Right renal cortex interstitium (tissue), 3 donors: ENCODE measurements around the gene TNFSF8. TPM values are rescaled to one million over a fixed set of nuclear protein-coding genes. Genes with fewer than 3 reads are reported as not detected.

ENCODE experiments used
- DNase-seq, 3 donors: peaks; one replicate each; pipeline ENCODE4 v3.0.0-alpha.2; 2013; ENCODE audit warnings: low read depth in 3 of 3, low spot score in 2 of 3
- polyA plus RNA-seq, 3 donors: library from polyadenylated mRNA; unstranded; fragments of 120-200 nt; gene quantifications; one replicate each; pipeline ENCODE4 v1.2.1, GENCODE V29; 2013; ENCODE audit not compliant: insufficient read length in 3 of 3

Gene TNFSF8
- polyA plus RNA-seq, 3 donors, result 0.24 to 0.61 (median 0.46) TPM

DNA sequence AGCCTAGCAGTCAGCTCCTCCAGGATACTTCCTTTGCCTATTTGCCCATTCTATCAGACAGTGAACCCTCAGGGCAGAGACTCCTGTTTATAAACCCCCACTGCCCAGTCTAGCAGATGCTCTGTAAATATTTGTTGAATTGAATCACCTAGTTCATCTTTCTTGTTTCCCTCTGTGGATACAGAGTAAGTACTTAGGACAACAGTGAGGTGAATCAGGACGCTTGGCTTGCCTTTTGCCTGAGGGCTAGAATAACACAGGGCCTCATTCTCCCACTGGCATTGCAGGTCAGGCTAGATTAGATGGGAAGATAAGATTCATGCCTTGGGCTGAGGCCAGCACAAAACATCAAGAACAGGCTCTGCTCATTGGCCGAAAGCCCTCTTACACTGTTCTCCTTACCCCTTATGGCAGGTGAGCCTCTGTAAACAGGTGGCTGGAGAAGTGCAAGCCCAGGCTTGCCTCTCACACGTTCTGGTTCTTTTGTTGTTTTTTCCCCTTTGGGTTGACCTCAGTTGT is 22.2 kb downstream of the TNFSF8 start:
- DNase-seq, result no peak

DNA sequence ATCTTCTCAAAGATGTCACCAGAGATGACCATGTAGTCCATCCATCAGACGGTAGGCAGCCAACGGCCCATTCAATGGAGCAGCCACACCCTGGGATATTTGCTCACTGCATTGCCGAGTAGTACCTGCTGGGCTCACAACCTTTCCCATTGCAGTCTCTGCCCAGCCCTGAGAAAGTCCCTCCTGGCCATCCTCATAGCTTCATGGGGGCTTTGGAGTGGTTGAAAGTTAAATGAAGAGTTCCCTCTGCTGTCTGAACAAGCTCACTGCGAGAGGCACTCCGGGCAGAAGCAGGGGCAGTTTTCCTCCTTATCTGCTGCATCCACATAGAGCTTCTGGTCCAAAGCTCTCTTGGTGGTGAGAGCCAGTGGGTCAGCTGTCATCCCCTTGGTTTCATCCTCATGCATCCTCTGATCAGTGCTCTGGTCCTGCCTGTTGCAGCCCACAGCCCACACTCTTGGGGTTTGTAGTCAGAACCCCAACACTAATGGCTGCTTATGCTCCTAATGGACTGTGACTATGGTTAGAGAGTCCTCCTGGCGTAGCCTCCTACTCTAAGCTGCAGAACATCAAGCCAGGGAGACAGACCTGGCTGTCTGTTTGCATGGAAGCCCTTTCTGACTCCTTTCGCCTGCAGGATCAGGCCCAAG is 23.3 kb downstream of the TNFSF8 start:
- DNase-seq, result no peak

DNA sequence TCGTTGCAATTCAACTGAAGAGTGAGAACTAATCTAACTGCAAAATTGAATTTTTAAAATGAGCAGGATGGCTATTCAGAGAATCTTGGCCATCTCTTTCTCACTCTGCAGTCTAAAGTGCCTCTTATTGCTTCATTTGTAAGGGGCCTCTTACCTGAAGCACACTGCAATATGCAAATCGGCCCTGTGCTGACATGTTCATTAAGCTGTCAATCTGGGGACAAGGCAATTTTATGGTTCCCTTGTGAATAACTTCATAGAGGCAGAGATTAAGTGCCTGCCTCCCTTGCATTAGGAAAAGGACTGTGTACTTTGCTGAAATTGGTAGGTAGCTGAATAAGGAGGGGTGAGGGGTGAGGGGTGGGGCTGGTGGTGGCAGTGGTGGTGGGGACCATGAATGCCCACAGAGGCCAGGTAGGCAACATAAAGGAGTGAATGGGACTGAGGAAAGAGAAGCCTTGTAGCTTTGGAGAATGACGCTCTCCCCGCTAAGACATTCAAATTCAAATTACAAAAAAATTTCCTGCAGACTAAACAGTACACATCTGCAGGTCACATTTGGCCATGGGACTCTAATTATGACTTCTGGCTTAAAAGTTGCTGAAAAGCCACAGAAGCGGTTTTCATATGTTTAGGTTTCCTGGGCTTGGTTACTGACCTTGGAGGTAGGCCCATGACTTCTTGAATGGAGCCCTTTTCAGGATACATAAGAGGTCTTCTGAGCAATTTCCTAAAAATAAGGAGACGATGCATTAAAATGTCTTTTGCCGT is 25.0 kb downstream of the TNFSF8 start:
- DNase-seq, result no peak

DNA sequence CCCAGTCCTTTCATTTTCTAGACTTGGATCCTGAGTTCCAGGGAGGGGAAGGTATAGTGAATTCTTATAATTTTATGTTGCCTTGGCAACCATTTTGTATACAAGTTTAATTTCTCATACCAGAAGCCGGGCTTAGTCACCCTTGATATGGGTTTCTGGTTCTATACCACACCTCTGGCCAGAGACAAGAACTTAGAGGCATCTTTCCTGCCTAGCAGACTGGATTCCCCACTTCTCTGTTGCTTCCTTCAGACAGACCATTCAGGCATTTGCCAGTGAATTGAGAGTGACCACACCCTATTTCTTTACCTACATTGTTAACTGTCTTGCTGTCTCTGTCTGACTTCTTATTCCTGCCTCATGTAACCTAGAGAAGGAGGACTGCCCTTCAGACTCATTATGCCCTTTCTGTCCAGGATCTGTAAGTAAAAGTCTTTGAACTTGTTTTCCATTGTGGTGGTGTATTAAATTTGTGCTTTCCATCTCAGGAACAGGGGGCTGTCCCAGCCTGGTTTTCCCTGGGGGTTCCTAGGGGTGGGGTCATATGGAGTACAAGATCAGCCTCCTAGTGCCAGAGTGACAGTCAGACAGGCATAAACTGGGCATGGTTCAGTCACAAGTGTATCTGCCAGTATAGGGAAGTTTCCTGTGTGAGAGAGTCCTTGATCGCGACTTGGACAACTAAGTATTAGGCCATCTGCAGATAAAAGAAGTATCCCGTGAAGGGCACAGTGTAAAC is 27.4 kb downstream of the TNFSF8 start:
- no peak for DNase-seq

DNA sequence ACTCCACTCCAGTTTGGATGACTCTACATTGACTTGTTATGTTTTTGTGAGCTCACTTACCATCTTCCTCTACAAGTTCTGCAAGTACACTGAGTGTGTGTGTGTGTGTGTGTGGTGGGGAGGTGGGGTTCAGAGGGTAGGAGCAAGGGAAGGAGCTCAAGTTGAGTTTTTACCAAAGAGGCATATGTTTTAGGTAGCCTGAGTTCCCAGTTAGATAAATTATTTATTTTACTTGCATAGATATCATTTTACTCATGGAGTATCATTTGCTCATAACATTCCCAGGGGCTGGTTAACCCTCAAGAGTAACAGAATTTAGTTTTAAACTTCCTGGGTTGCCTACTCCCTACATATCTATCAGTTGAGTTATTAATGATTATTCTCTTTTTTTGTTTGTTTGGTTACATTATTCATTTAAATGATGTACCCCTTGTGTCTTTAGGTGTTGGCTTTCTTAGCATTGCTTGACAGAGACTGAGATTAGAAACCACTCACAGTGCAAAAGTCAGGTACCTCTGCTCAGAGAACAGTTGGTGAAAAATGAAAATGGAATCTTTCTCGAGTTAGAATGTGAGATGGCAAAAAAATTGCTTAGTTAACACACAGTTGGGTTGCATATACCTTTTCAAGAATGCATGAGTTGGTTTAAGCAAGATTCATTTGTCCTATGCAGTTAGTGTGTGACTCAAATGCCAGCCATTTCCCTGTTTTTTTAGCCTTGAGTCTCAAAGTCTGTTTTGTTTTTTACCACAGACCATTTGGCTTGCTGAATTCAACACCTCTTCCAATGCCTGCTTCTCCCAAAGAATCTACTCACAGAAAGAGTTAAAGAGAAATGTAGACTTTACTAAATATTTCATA is 29.2 kb downstream of the TNFSF8 start:
- no peak for DNase-seq

DNA sequence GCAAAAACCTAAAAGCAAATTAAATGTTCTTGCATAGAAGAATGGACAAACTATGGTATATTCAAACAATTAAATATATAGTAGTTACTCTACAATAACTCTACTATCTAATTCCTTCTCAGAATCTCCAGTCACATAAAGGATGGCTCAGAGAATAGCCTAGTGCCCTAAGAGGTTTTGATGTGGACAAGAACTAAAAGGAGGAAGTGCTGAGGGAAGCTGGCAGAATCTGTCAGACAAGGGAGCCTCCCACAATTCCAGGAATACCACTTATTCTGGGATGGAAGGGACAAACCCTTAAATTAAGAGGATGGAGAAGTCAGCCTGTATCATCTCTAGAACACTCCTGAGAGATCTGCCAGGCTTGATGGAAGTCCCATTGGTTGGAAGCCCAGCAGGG is 30.4 kb downstream of the TNFSF8 start:
- DNase-seq, result no peak

DNA sequence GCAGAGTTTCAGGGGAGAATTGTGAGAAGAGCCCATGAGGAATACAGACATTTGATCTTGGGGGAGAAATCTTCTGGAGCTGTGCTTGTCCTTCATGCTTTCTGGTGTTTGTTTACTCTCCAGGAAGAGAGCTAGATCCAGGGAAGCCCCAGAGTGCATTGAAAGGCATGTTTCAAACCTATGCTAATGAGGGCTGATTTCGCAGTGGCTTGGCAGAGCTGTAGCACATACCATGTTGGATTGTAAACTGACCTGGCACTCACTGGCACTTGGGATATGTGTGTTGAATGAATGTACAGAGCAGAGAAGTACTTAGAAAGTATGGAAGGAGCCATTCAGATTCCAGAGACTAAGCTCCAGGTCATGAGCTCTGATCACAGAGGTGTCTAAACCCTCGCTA is 30.9 kb downstream of the TNFSF8 start:
- no peak for DNase-seq

DNA sequence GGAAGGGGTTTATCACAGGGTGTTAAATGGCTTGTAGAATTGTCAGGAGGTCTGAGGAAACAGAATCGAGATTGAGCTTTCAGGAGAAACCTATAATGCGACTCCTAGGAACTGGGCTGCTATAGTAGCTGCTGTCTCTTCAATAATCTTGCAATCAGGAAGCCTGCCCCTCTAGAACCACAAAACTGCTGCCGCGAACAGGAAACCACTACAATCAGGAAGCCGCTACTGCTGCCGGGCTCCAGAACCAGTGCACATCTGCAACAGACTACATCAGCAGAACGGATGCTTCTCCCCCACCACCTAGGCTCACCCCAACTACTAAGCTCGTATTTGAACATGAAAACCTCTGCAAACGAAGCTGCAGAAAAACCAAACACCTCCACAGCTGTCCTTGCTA is 31.6 kb downstream of the TNFSF8 start:
- DNase-seq, result no peak

DNA sequence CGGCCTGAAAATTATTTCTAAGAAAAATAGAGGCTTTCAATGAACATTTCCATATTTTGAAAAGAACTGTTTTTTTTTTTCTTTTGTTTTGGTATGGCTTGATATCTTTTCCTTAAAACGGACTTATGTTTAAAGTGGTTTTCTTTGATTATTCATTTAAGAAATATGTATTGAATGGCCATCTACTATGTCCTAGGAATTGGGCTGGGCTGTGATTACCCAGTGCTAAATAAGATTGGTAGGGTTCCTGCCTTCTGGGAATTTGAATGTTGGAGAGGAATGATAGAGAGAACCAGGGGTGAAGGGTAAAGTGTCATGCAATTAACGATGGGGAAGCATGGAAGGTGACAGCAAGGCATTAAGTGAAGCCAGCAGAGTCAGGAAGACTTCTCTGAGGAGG is 33.2 kb downstream of the TNFSF8 start:
- no peak for DNase-seq

DNA sequence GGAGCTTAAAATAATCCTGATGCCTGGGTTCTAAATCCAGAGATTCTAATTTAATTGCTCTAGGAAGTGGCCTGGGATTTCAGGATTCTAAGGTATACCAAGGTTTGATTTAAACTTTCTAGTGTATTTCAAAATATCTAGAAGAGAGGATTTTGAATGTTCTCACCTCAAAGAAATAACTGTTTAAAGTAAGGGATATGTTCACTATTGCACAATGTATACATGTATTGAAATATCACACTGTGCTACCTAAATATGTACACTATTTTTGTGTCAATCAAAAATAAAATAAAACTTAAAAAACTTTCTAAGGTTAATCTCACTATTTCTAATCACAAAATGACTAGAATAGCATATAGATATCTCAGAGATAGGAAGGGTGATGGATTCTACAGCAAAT is 34.0 kb downstream of the TNFSF8 start:
- no peak for DNase-seq

DNA sequence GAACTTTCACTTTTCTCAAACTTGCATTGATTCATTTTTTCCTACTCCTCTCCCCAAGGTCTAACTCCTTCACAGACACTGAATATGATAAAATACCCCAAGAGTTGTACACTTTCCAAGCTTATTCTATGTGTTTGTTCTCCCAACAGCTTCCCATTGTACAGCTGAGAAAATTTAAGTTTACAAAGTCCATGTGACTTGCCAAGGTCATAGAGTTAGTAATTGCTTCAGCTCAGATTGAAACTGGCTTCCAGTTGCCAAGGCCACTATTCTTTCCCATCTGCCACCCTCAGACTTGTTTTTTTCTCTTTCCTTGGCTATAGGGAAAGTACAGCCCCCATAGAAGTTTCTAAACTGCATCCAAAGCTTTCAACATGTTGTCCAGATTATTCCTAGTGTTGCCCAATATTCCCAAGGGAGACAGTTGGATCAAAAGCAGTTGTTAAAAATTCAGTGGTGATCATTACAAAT is 34.8 kb downstream of the TNFSF8 start:
- DNase-seq, result no peak

DNA sequence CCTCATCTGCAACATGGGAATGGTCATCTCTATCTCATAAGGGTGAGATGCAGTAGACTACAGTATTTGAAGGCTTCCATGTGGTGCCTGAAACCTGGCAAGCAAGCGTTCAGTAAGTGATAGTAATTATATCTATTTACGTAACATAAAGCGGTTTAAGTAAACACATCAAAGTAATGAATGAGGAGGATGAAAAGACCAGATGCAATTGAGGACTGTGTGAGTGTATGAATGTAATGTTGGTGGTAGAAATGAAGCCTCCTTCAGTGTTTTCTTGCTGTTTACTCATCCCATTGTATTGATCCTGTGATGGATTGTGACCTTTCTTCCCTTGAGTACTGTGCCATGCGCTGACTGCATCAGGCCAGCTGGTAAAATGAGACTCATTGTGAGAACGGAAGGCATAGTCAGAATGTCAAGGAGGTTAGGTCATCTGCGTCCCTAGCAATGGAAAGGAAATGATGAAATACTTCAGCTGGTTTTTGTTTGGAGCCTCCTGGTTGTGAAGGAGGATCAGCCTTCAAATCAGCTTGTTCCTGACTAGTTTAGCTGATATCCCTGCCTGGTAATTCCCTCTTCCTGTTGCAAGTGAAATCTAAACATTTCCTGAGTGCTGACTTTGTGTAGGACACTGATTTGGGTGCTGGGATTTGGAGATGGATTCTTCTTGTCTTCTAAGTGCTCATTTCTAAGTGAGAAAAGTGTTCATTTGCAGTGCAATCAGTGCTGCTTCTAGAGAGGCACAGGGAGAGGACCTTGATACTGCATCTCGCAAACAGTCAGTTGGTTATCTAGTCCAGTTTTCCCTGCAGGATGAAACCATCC is 35.6 kb downstream of the TNFSF8 start:
- no peak for DNase-seq

DNA sequence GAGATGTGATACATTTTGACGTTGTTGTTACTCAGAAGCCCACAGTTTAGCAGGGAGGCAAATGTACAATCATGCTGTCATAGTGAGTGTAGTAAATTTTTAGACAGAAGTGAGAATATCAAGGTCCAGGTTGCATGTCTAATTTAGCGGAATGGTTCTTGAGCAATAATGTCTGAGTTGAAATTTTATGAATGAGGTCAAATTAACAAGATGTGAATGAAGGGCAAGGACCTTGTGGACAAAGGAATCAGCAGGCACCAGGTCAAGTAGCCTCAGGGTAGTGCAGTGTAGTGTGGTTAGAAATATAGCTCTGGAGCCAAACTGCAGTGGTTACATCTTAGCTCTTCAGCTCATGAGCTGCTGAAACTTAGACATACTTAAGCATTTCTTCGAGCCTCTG is 36.2 kb downstream of the TNFSF8 start:
- no peak for DNase-seq

DNA sequence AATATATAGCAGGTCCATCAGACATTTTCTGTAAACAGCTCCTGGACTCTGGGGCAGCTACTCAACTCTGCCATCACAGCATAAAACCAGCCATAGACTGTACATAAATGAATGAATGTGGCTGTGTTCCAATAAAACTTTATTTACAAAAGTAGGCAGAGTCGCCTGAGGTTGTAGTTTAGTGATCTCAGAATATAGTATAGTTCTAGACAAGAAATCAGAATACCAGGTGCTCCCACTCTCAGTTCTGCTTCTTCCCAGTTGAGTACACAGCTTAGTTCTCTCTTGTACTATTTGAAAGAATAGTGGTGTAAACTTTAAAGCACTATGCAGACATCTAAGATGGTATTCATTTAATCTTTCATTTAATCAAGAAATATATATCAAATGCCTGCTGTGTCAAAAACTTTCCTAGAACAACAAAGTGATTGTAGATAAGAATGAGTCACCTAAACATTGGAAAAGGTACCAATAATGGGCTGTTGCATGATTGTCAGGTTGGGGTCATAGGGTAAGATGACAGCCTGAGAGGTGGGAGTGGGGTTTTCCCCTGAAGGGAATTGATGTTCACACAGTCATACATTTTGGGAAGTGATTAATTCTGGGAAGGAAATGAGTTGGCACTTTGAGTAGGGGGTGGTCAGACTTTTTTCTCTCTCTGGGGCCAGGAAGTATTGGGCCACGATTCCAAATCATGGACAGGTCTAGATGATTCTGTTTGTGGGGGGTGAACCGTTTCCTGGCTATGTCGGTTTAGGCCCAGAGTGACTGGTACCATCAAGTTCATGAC is 37.0 kb downstream of the TNFSF8 start:
- DNase-seq, result no peak

DNA sequence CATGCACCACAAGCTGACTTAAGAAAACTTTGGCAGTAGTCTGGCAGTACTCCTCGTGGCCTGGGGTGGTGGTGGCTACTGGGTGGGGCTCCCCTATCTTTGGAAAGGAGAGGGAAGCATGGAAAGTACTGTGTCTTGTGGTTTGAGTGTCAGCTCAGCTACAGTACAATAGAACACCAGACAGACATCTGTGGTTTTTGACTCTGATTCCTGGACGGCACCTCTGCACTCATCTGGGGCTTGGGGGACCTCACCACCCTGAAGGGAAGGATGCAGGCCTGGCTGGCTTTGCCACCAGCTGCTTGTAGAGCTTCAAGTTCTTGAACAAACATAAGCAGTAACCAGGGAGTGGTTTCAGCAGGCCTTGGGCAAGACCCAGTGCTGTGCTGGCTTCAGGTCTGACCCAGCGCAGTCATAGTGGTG is 40.6 kb downstream of the TNFSF8 start:
- DNase-seq, result no peak

DNA sequence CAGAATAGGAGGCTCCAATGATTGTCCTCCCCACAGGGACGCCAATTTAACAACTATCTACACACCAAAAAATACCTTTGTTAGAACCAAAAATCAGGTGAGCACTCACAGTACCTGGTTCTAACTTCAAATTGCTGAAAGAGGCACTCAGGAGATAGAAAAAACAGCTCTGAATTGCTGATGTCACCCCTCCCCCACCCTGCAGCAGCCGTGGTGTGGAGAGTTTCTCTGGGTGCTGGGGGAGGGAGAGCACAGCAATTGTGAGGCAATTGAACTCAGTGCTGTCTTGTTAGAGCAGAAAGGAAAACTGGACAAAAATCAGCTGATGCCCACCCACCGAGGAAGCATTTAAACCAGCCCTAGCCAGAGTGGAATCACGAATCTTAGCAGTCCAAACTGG is 41.8 kb downstream of the TNFSF8 start:
- no peak for DNase-seq

DNA sequence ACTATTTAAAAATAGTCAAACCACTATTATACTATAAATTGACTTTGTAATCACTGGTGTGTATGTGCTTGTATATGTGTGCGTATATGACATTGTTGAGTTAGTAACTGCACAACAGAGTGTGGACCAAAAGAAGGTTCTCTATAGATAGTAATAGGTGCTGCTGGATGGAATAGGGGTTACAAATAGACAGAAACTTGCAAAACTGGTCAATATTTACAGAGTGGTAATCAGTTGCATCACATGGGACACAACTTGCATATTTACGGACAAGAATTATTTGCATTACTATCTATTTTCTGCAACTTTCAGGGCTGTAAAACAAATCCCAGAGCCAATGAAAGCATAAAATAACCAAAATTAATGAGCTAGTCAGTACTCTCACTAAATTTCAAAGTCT is 42.4 kb downstream of the TNFSF8 start:
- no peak for DNase-seq

DNA sequence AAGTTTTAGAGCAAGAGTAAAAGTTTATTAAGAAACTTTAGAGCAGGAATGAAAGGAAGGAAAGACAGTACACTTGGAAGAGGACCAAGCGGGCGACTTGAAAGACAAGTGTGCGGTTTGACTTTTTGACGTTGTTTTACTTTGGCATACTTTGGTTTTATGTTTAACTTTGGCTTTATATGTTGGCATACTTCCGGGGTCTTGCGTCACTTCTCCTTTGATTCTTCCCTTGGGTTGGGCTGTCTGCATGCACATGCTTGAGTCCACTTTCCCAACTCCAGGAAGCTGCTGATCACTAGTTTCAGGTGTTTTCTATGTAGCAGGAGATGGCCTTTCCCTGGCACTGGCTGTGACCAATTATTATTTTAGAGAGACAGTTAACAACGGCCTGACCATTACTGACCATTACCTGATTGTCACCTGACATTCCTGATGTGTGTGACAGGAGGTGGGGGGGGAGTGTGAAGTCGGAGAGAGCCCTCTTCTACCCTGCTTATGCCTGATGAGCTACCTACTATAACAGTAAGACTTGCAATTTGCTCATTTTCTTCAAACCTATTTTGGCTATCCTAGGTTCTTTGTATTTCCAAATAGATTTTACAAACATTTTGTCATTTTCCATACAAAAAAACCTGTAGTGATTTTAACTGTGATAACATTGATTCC is 45.5 kb downstream of the TNFSF8 start:
- DNase-seq, result no peak
